ENCODE results near the gene PTP4A2. TPM values are rescaled to one million over a fixed set of nuclear protein-coding genes. Genes with fewer than 3 reads are reported as not detected.

Gene PTP4A2
- total and polyA plus RNA-seq, 2 of the 13 experiments (the other 11 are each of a cell fraction or from before 2014, with no cell fraction given), result 173 to 225 TPM

DNA sequence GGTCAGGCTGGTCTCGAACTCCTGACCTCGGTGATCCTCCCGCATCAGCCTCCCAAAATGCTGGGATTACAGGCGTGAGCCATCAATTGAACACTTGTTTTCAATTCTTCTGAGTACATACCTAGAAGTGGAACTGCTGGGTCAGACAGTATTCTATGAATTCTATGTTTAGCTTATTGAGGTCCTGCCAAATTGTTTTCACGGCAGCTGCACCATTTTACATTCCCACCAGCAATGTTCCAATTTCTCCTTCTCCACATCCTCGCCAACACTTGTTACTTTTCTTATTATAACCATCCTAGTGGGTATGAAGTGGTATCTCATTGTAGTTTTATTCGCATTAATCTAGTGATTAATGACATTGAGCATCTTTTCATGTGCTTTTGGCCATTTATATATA lies 49.9 kb downstream of the PTP4A2 start:
- Histone ChIP-seq H3K9me3 (ENCODE audit: low read length) (no peaks in the 10 kb centered on the region), H3K36me3 (replicated peaks in 1 of 2; ENCODE audit: control insufficient read depth in 1 of 2, insufficient read depth in 2 of 2, low read length in 2 of 2) (no peaks in the 10 kb centered on the region), H3K9ac (ENCODE audit: insufficient read depth, low read depth, low read length) (no peak overlapping the region), H3K79me2 (ENCODE audit: insufficient read depth, low read length) (no peaks in the 10 kb centered on the region), H3K27ac (ENCODE audit: extremely low read length, insufficient read depth, low read length) (no peak overlapping the region), H3K4me1 (ENCODE audit: insufficient read depth, low read length) (peaks cover 23% of the 10 kb centered on the region), H2AFZ (ENCODE audit: low read length) (no peak overlapping the region), H3K27me3 (ENCODE audit: control insufficient read depth in 1 of 2, insufficient read depth in 2 of 2, low read length in 2 of 2) (no peaks in the 10 kb centered on the region), H3K4me3 (replicated peaks in 1 of 3; ENCODE audit: insufficient read depth in 1 of 3, low read depth in 2 of 3, low read length in 3 of 3) (no peak overlapping the region), H4K20me1 (ENCODE audit: insufficient read depth, low read length) (no peaks in the 10 kb centered on the region), H3K4me2 (ENCODE audit: low read depth, low read length) (no peak overlapping the region)
- 96% methylated on average over 7 of the region's 7 CpGs for WGBS (ENCODE audit: low lambda C conversion rate)
- no peak for TF ChIP-seq XRCC5 (optimal IDR thresholded peaks at IDR 0.05; ENCODE audit: low read length)
- TF ChIP-seq ZNF629 (CRISPR knock-in tag; conservative IDR thresholded peaks at IDR 0.05), result no peak
- TF ChIP-seq, protein P1, sequence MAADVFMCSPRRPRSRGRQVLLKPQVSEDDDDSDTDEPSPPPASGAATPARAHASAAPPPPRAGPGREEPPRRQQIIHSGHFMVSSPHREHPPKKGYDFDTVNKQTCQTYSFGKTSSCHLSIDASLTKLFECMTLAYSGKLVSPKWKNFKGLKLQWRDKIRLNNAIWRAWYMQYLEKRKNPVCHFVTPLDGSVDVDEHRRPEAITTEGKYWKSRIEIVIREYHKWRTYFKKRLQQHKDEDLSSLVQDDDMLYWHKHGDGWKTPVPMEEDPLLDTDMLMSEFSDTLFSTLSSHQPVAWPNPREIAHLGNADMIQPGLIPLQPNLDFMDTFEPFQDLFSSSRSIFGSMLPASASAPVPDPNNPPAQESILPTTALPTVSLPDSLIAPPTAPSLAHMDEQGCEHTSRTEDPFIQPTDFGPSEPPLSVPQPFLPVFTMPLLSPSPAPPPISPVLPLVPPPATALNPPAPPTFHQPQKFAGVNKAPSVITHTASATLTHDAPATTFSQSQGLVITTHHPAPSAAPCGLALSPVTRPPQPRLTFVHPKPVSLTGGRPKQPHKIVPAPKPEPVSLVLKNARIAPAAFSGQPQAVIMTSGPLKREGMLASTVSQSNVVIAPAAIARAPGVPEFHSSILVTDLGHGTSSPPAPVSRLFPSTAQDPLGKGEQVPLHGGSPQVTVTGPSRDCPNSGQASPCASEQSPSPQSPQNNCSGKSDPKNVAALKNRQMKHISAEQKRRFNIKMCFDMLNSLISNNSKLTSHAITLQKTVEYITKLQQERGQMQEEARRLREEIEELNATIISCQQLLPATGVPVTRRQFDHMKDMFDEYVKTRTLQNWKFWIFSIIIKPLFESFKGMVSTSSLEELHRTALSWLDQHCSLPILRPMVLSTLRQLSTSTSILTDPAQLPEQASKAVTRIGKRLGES (CRISPR knock-in tag; IDR thresholded peaks at IDR 0.05; ENCODE audit: borderline replicate concordance), result no peak
- TF ChIP-seq ZBTB21 (CRISPR knock-in tag; IDR thresholded peaks at IDR 0.05), result no peak
- no peak for TF ChIP-seq SP1 (IDR thresholded peaks at IDR 0.05)
- no peak for TF ChIP-seq SP1 (CRISPR knock-in tag; IDR thresholded peaks at IDR 0.05)
- TF ChIP-seq ZSCAN25 (CRISPR knock-in tag; IDR thresholded peaks at IDR 0.05), result no peak
- TF ChIP-seq CENPX (CRISPR knock-in tag; IDR thresholded peaks at IDR 0.05), result no peak
- in situ Hi-C loops (cut with HindIII; ENCODE audit: extremely low pct_ligation_motif_present, low pct_unique_long_range_greater_than_20kb) (no loop called here), intact Hi-C loops (cut with micrococcal nuclease; ENCODE audit: unreplicated experiment) (no loop called here)
- BruUV-seq (replicated peaks), result no TSS peak
- no peak for DNase-seq (ENCODE audit: low spot score)
- no peak for FAIRE-seq
- CTCF ChIA-PET (ENCODE audit: low intra/inter-chr PET ratio, low total read pairs), result no interaction called here
- no peak for ATAC-seq
- POLR2A ChIA-PET, result no interaction called here

Data from HepG2 (cell line).